A673 (cell line): ENCODE measurements around the gene SYT7. TPM values are rescaled to one million over a fixed set of nuclear protein-coding genes. Genes with fewer than 3 reads are reported as not detected.

Source experiments
- microRNA-seq: library from miRNA; unstranded; fragments of <30 nt; microRNA quantifications from one replicate; pipeline ENCODE4 v1.2.0, GENCODE V29; 2021
- total RNA-seq: library from RNA; stranded (reverse); gene quantifications from 2 replicates; pipeline ENCODE4 v1.2.3, GENCODE V29; 2021

Gene SYT7
- total RNA-seq, 1 experiment from 2014 or later, result 1.3 TPM

Small RNA genes within 50 kb of the gene (microRNA-seq; reads per million reads assigned to microRNA genes)
- gene MIR4488, result not detected

Other genes starting within 250 kb of the SYT7 start
- 305 and 307 TPM in 2 replicates for gene DDB1, start 248.0 kb downstream of the SYT7 start, total RNA-seq
- gene TKFC, start 247.8 kb downstream of the SYT7 start, total RNA-seq, result 82.3 and 94.2 TPM in 2 replicates
- gene CYB561A3, start 219.2 kb downstream of the SYT7 start, total RNA-seq, result 42.1 and 54.7 TPM in 2 replicates
- 58.8 and 82.8 TPM in 2 replicates for gene TMEM138, start 218.7 kb downstream of the SYT7 start, total RNA-seq
- 11.5 and 11.6 TPM in 2 replicates for gene TMEM216, start 188.5 kb downstream of the SYT7 start, total RNA-seq
- 160 and 162 TPM in 2 replicates for gene CPSF7, start 151.1 kb downstream of the SYT7 start, total RNA-seq
- gene SDHAF2, start 151.0 kb downstream of the SYT7 start, total RNA-seq, result 46.6 and 49.1 TPM in 2 replicates
- 17.3 and 17.4 TPM in 2 replicates for gene LRRC10B, start 72.3 kb downstream of the SYT7 start, total RNA-seq
- gene DAGLA, start 99.3 kb upstream of the SYT7 start, total RNA-seq, result 10.9 and 11.0 TPM in 2 replicates
- gene MYRF, start 171.6 kb upstream of the SYT7 start, total RNA-seq, result 11.2 and 14.6 TPM in 2 replicates
- gene TMEM258, start 211.5 kb upstream of the SYT7 start, total RNA-seq, result 138 and 139 TPM in 2 replicates
- 140 and 152 TPM in 2 replicates for gene FEN1, start 211.8 kb upstream of the SYT7 start, total RNA-seq
- gene FADS1, start 235.9 kb upstream of the SYT7 start, total RNA-seq, result 442 and 490 TPM in 2 replicates
- 1,097 and 1,272 TPM in 2 replicates for gene FADS2, start 247.2 kb upstream of the SYT7 start, total RNA-seq